AG04450 (cell line): ENCODE measurements around the gene IL4R. TPM values are rescaled to one million over a fixed set of nuclear protein-coding genes. Genes with fewer than 3 reads are reported as not detected.
"Not testable (repeated sequence)": the region's sequence is repeated elsewhere in the genome, so short reads cannot be mapped to it uniquely, and the experiment has no call there.

Experiments used
- CTCF ChIA-PET: fragments of 300-600, 350-600 bp; formaldehyde crosslinking; extraction: SDS; loops from one replicate; lab custom pipeline; 2022; ENCODE audit warnings: antibody characterized with exemption, inconsistent platforms; lab: Charles Lee
- POLR2A ChIA-PET: fragments of 350-600 bp; formaldehyde crosslinking; extraction: SDS; loops from one replicate; lab custom pipeline; 2021; ENCODE audit warnings: antibody characterized with exemption, inconsistent platforms; lab: Yijun Ruan, JAX
- DNase-seq: peaks from one replicate; pipeline ENCODE4 v3.0.0-alpha.2; 2011; ENCODE audit warnings: low read depth, low spot score
- H3K27ac ChIP-seq: one replicate; pipeline ENCODE4 v1.5.1; 2012; ENCODE audit warnings: low read depth, low read length, control low read depth
- H3K27me3 ChIP-seq: one replicate; pipeline ENCODE4 v1.6.0; 2012; ENCODE audit warnings: low read length; ENCODE audit not compliant: control insufficient read depth, insufficient read depth
- H3K4me3 ChIP-seq: 2 replicates; pipeline ENCODE4 v1.5.1; 2011; ENCODE audit warnings: mild to moderate bottlenecking, low read depth, low read length, control low read depth
- H3K9me3 ChIP-seq: 2 replicates; pipeline ENCODE4 v1.5.1; 2012; ENCODE audit warnings: low read length; ENCODE audit not compliant: control insufficient read depth, insufficient read depth
- CTCF ChIP-seq: IDR thresholded peaks from 2 replicates; pipeline ENCODE4 v1.5.1; 2011; ENCODE audit warnings: low read depth, low read length, control low read depth, inconsistent platforms
- polyA plus RNA-seq: library from polyadenylated mRNA; depleted of rRNA; stranded (reverse); fragments of >200 nt; gene quantifications from 2 replicates; pipeline ENCODE4 v1.2.3, GENCODE V29; 2011

IL4R gene
- polyA plus RNA-seq, 1 experiment, result 31.1 TPM

DNA sequence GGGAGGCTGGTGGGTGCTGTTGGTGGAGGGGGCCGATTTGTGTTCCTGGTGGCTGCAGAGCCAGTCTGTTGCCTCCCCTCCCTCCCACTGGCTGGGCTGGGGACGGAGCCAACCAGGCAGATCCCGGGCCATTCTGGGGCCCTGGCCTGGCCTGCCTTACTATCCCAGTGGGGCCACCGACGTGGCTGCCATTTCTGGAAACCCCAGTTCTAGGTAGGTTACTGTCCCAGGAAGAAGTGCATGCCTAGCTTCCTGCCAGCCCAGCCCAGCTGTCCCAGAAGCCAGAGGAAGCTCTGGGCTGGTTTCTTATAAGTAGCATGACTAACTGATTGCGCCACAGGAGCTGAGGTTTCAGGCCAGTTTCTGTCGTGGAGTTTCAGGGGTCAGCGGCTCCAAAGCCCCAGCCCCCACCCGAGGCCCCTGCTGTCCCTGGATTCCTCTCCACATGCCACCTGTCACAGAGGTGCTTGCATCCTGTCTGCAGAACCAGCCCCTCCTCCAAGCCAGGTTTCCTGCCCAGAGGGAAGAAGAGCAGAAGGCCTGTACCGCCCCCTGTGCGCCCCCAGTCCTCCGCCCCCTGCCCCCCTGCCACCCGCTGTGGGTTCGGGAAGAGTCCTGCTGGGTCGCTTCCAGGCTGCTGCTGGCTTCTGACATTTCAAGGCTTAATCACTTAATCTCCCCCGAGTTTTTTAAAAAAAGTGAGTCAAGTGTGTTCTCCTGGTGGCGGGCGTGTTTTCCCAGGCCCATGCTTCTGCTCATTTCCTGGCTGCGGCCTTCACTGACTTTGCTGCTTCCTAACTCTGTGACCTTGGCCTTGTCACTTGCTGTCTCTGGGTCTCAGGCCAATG is 13.2 kb downstream of the IL4R start:
- ChIA-PET POLR2A (interaction anchor here (0.6 to 1.1 kb wide), 3 partner anchors 9 to 88 kb away, joined by 4 to 9 read pairs (median 6); no protein-coding TSS in a partner anchor), CTCF (interaction anchor here (1.5 kb wide), 1 partner anchor 93 kb away, joined by 4 read pairs; no protein-coding TSS in a partner anchor)
- Histone ChIP-seq H3K27me3 (no peaks in the 10 kb centered on the region), H3K4me3 (no peak overlapping the region), H3K27ac (peak overlapping the region; percentile 97), H3K9me3 (no peaks in the 10 kb centered on the region; the same call in 1 of the 2 replicates)
- peak; percentile 1; the same call in 1 of the 2 replicates for TF ChIP-seq CTCF
- peak; percentile 78 for DNase-seq

DNA sequence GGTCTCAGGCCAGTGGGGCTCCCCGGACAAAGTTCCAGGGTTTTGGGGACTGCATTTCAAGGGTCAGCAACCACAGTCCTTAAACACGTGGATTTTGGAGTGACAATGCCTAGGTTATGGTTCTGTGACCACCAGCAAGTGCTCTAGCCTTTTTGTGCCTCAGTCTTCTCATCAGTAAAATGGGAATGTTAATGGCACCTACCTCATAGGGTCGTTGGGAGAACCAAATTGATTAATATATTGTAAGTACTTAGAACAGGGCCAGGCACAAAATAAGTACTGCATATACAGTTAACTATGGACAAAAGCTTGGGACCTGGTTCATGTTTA is 13.8 kb downstream of the IL4R start:
- no peaks in the 10 kb centered on the region; the same call in 1 of the 2 replicates for H3K9me3 ChIP-seq
- no peak for DNase-seq
- no peak overlapping the region for H3K4me3 ChIP-seq
- POLR2A ChIA-PET, result no interaction called here
- H3K27ac ChIP-seq, result peak overlapping the region; percentile 97
- CTCF ChIA-PET, result no interaction called here
- no peaks in the 10 kb centered on the region for H3K27me3 ChIP-seq
- TF ChIP-seq CTCF, result 0 out of 2 replicates have a peak, but pooled peaks have one; percentile 1

DNA sequence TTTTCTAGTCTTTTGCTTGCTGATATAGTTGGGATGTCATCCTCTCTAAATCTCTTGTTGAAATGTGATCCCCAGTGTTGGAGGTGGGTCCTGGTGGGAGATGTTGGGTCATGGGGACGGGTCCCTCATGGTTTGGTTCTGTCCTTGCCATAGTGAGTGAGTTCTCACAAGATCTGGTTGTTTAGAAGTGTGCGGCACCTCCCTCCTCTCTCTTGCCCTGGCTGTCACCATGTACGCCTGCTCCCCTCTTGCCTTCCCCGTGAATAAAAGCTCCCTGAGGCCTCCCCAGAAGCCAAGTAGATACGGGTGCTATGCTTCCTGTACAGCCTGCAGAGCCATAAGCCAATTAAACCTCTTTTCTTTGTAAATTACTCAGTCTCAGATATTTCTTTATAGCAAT is 15.2 kb downstream of the IL4R start:
- H3K27me3 ChIP-seq, result no peaks in the 10 kb centered on the region
- POLR2A ChIA-PET, result interaction anchor here (2.0 kb wide), 1 partner anchor 86 kb away, joined by 8 read pairs; no protein-coding TSS in a partner anchor
- CTCF ChIA-PET, result no interaction called here

GRCh38 chr16:27329376-27330079 is 15.8 kb downstream of the IL4R start:
- not testable (repeated sequence) for H3K4me3 ChIP-seq, H3K27me3 ChIP-seq, H3K9me3 ChIP-seq, DNase-seq
- ChIA-PET CTCF (interaction anchor here (0.7 kb wide), 2 partner anchors 44 to 292 kb away, joined by 4 to 5 read pairs; no protein-coding TSS in a partner anchor), POLR2A (interaction anchor here (0.7 to 2.0 kb wide), 5 partner anchors 9 to 87 kb away, joined by 3 to 8 read pairs (median 5); no protein-coding TSS in a partner anchor)
- peak overlapping the region; percentile 97 for H3K27ac ChIP-seq

More for the DNA sequence above, 15.2 kb downstream of the IL4R start:
- H3K4me3 ChIP-seq, result no peak overlapping the region
- DNase-seq, result no peak
- no peaks in the 10 kb centered on the region; the same call in 1 of the 2 replicates for H3K9me3 ChIP-seq
- no peak for TF ChIP-seq CTCF
- H3K27ac ChIP-seq, result no peak overlapping the region

- Histone ChIP-seq H3K4me3 (no peak overlapping the region), H3K27me3 (no peaks in the 10 kb centered on the region), H3K9me3 (no peaks in the 10 kb centered on the region; the same call in 1 of the 2 replicates), H3K27ac (peak overlapping the region; percentile 97)
- ChIA-PET CTCF (interaction anchor here (0.8 to 1.2 kb wide), 2 partner anchors 65 to 96 kb away, joined by 3 to 7 read pairs; no protein-coding TSS in a partner anchor), POLR2A (interaction anchor here (0.6 to 2.0 kb wide), 4 partner anchors 14 to 95 kb away, joined by 3 to 8 read pairs (median 5); no protein-coding TSS in a partner anchor)
- no peak for TF ChIP-seq CTCF
- peak; percentile 93 for DNase-seq
Observed at GRCh38 chr16:27330542-27330941, 16.8 kb downstream of the IL4R start.
